Testis (tissue), 3 donors: ENCODE measurements around the gene CD8A. TPM values are rescaled to one million over a fixed set of nuclear protein-coding genes. Genes with fewer than 3 reads are reported as not detected.

ENCODE experiments used
- DNase-seq: peaks from one replicate; pipeline ENCODE4 v3.0.0-alpha.2; 2019
- H3K27ac ChIP-seq, 2 donors: fragments of 200-600 bp; sonication (generic); one replicate each; pipeline ENCODE4 v1.5.1; 2019
- H3K27me3 ChIP-seq: fragments of 200-600 bp; sonication (generic); one replicate; pipeline ENCODE4 v1.5.1; 2019
- H3K36me3 ChIP-seq: fragments of 200-600 bp; sonication (generic); one replicate; pipeline ENCODE4 v1.5.1; 2017; ENCODE audit warnings: low read depth; ENCODE audit errors: missing control alignments
- H3K4me1 ChIP-seq: fragments of 200-600 bp; sonication (generic); one replicate; pipeline ENCODE4 v1.5.1; 2019
- H3K4me3 ChIP-seq, 2 donors: fragments of 200-600 bp; sonication (generic); one replicate each; pipeline ENCODE4 v1.5.1; 2017 to 2019
- H3K9me3 ChIP-seq: fragments of 200-600 bp; sonication (generic); one replicate; pipeline ENCODE4 v1.5.1; 2017
- CTCF ChIP-seq, 3 experiments: fragments of 450-650 bp in 2 of 3; fragments of 200-600 bp in 1 of 3; sonication (generic) in 1 of 3; IDR thresholded peaks; one replicate each; pipeline ENCODE4 v1.5.1; 2016 to 2019; ENCODE audit warnings: antibody characterized with exemption in 3 of 3, mild to moderate bottlenecking in 2 of 3, moderate library complexity in 1 of 3
- POLR2A ChIP-seq: fragments of 450-650 bp; IDR thresholded peaks from one replicate; pipeline ENCODE4 v1.6.1; 2017; ENCODE audit warnings: antibody characterized with exemption, mild to moderate bottlenecking, moderate library complexity
- WGBS, 2 donors: methylation state at CpG; one replicate each; pipeline ENCODE4 v1.1.5; 2018; 5-methylcytosine and 5-hydroxymethylcytosine counted together
- intact Hi-C: fragments of 100-400 bp; cut with DNase I; formaldehyde crosslinking; loops from one replicate; pipeline ENCODE4 v1.15.1; 2023; ENCODE audit warnings: low total_unique reads
- polyA plus RNA-seq: library from polyadenylated mRNA; stranded (reverse); fragments of 350-450 nt; fragmentation: Illumina TruSeq; extraction: RNeasy Lipid Tissue Mini Kit (QIAGEN cat#74804); gene quantifications from one replicate; pipeline ENCODE4 v1.2.3, GENCODE V29; 2014; ENCODE audit warnings: low read depth, low replicate concordance; ENCODE audit not compliant: insufficient read depth
- total RNA-seq, 2 donors: library from RNA; depleted of rRNA; stranded (reverse); fragments of >200 nt; gene quantifications; one replicate each; pipeline ENCODE4 v1.2.3, GENCODE V29; 2016

Gene CD8A
- total and polyA plus RNA-seq, 3 donors from 2014 or later = 0.31 to 2.9 (median 1.7) TPM

- Histone ChIP-seq H3K4me1 (no peaks in the 10 kb centered on the region), H3K4me3 (no peak overlapping the region), H3K27ac (no peak overlapping the region), H3K27me3 (no peaks in the 10 kb centered on the region), H3K9me3 (no peaks in the 10 kb centered on the region), H3K36me3 (no peaks in the 10 kb centered on the region)
- intact Hi-C loops = no loop called here
- no peak for DNase-seq
- WGBS, 2 donors = 70 to 80% methylated on average over 5 of the region's 5 CpGs
- no peak for TF ChIP-seq CTCF (IDR thresholded peaks at IDR 0.05)
- TF ChIP-seq POLR2A = no peak
Observed at GRCh38 chr2:86774862-86775261, 15.9 kb downstream of the CD8A start.

- Histone ChIP-seq H3K4me1 (no peaks in the 10 kb centered on the region), H3K36me3 (no peaks in the 10 kb centered on the region)
- WGBS, 2 donors = 86 to 95% methylated on average over 5 of the region's 5 CpGs
Observed at GRCh38 chr2:86772611-86773010, 18.1 kb downstream of the CD8A start.

GRCh38 chr2:86770816-86771301 lies 19.9 kb downstream of the CD8A start:
- no peaks in the 10 kb centered on the region for H3K27me3 ChIP-seq
- H3K9me3 ChIP-seq = no peaks in the 10 kb centered on the region
- no peaks in the 10 kb centered on the region for H3K4me1 ChIP-seq
- WGBS, 2 donors = 87 to 95% methylated on average over 6 of the region's 6 CpGs
- H3K4me3 ChIP-seq = no peak overlapping the region
- intact Hi-C loops = no loop called here
- TF ChIP-seq POLR2A = no peak
- no peak for TF ChIP-seq CTCF (IDR thresholded peaks at IDR 0.05)
- no peak overlapping the region for H3K27ac ChIP-seq
- no peaks in the 10 kb centered on the region for H3K36me3 ChIP-seq
- no peak for DNase-seq

More at GRCh38 chr2:86772611-86773010, 18.1 kb downstream of the CD8A start:
- intact Hi-C loops = no loop called here
- TF ChIP-seq POLR2A = no peak
- no peak for TF ChIP-seq CTCF (IDR thresholded peaks at IDR 0.05)
- Histone ChIP-seq H3K27ac (no peak overlapping the region), H3K9me3 (no peaks in the 10 kb centered on the region), H3K4me3 (no peak overlapping the region), H3K27me3 (no peaks in the 10 kb centered on the region)
- no peak for DNase-seq

GRCh38 chr2:86769838-86770237 lies 20.9 kb downstream of the CD8A start:
- 88% methylated on average over 4 of the region's 4 CpGs for WGBS, 2 donors

More at GRCh38 chr2:86769838-86770237, 20.9 kb downstream of the CD8A start:
- no peak overlapping the region for H3K4me3 ChIP-seq
- TF ChIP-seq CTCF (IDR thresholded peaks at IDR 0.05) = no peak
- no peak for TF ChIP-seq POLR2A
- H3K36me3 ChIP-seq = no peaks in the 10 kb centered on the region
- DNase-seq = no peak
- no peaks in the 10 kb centered on the region for H3K4me1 ChIP-seq
- no peak overlapping the region for H3K27ac ChIP-seq
- intact Hi-C loops = no loop called here
- no peaks in the 10 kb centered on the region for H3K9me3 ChIP-seq
- no peaks in the 10 kb centered on the region for H3K27me3 ChIP-seq
